Activated CD4-positive, alpha-beta memory T cell treated with anti-CD3 and anti-CD28 coated beads, Interleukin-2, amount 10 ng/mL, durations not matched to agents 7 days and 5 days (primary cell): ENCODE data around the gene CAPN2. TPM values are rescaled to one million over a fixed set of nuclear protein-coding genes. Genes with fewer than 3 reads are reported as not detected.

Experiments
- CTCF ChIA-PET: fragments of 350-600 bp; sonication (Branson Sonifier 250); formaldehyde crosslinking; loops from one replicate; lab custom pipeline; 2021; ENCODE audit warnings: antibody characterized with exemption, inconsistent platforms; lab: Charles Lee
- POLR2A ChIA-PET: fragments of 350-600 bp; sonication (Branson Sonifier 250); formaldehyde crosslinking; loops from one replicate; lab custom pipeline; 2021; ENCODE audit warnings: antibody characterized with exemption; lab: Charles Lee
- DNase-seq: peaks from one replicate; pipeline ENCODE4 v3.0.0-alpha.2; 2020
- H3K27ac Mint-ChIP-seq: one replicate; pipeline ENCODE4 v1.8.0; 2021; ENCODE audit warnings: mild to moderate bottlenecking, mixed read lengths
- H3K27me3 Mint-ChIP-seq: one replicate; pipeline ENCODE4 v1.8.0; 2021; ENCODE audit warnings: mixed read lengths
- H3K36me3 Mint-ChIP-seq: one replicate; pipeline ENCODE4 v1.8.0; 2021; ENCODE audit warnings: low read depth, mixed read lengths
- H3K4me1 Mint-ChIP-seq: one replicate; pipeline ENCODE4 v1.8.0; 2021; ENCODE audit warnings: mixed read lengths
- H3K4me3 Mint-ChIP-seq: one replicate; pipeline ENCODE4 v1.8.0; 2021; ENCODE audit warnings: mild to moderate bottlenecking, mixed read lengths
- H3K9me3 Mint-ChIP-seq: one replicate; pipeline ENCODE4 v1.8.0; 2021; ENCODE audit warnings: mixed read lengths
- total RNA-seq, 2 experiments: library from RNA; stranded (reverse); gene quantifications; one replicate each; pipeline ENCODE4 v1.2.3, GENCODE V29; 2021

The CAPN2 gene
- total RNA-seq, 2 experiments from 2014 or later = 263 TPM

DNA sequence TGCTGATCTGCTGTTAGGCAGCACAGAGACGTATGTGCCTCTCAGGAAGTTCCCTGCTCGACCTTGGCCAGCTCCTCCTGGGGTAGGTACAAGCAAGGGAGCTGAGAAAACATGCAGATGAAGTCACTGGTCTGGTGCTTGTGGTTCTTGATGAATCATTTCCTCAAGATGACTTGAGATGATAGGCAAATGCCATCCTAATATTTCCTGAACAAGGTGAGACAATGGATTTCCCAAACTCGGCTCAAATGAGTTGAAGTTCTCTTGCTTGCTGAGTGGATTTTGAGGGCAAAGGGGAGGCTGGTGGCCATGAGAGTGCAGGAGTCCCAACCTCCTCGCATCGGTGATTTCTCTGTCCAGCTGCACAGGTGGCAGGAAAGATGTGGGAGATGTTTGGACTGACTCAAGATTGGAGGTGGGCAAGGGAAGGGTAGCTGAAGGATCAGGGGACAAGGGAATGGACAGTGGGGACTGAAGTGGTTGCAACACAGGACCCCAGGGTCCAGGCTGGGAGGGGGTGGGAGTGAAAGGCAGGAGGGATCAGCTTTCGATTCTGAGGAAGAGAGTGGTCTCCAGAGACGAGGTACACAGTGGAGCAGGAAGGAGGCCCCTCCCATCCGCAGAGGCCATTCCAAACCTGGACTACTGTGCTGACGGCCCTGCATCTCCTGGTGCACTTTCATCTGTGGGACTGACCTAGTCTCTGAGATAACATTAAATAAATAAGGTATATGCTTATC lies 63.9 kb downstream of the CAPN2 start:
- DNase-seq = peak; percentile 60

DNA sequence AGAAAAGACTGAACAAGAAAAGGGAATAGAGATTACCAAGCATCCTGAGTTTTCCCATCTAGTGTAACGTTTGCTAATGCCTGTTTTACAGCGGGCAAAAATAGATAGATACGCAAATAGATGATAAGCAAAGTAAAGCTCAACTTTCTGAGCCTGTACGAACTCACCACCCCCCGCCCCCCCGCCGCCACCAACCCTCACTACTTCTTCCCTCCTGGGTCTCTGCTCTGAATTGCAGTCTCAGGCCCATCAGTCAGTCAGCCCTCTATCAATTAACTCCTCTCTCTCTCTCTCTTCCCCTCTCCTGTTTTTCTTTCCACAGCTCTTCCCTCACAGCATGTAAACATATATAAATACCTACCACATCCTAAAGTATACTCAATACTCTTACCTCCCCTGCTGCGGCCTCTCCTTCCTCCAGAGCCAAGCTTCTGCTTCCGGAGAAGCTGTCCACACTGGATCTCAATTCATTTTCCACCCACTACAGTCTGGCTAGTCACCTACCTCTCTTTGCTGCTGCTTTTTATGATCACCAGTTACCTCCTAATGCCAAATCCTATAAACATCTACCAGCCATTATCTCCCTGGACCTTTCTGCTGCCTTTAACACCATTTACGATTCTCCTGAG lies 64.6 kb downstream of the CAPN2 start:
- DNase-seq = no peak
- H3K4me1 Mint-ChIP-seq = peaks cover 35% of the 10 kb centered on the region
- peak overlapping the region; percentile 9 for H3K27ac Mint-ChIP-seq
- no peaks in the 10 kb centered on the region for H3K9me3 Mint-ChIP-seq
- no peaks in the 10 kb centered on the region for H3K27me3 Mint-ChIP-seq
- no peak overlapping the region for H3K4me3 Mint-ChIP-seq
- POLR2A ChIA-PET = interaction anchor here (1.1 to 1.5 kb wide), 4 partner anchors 13 to 48 kb away, joined by 3 to 4 read pairs (median 3); no protein-coding TSS in a partner anchor
- CTCF ChIA-PET = interaction anchor here (0.7 kb wide), 1 partner anchor 80 kb away, joined by 3 read pairs; no protein-coding TSS in a partner anchor
- peaks cover 63% of the 10 kb centered on the region for H3K36me3 Mint-ChIP-seq

More for the DNA sequence above, 63.9 kb downstream of the CAPN2 start:
- H3K4me1 Mint-ChIP-seq = peaks cover 41% of the 10 kb centered on the region
- no peaks in the 10 kb centered on the region for H3K9me3 Mint-ChIP-seq
- H3K36me3 Mint-ChIP-seq = peaks cover 70% of the 10 kb centered on the region
- H3K4me3 Mint-ChIP-seq = no peak overlapping the region
- CTCF ChIA-PET = interaction anchor here (0.7 to 2.1 kb wide), 8 partner anchors 27 to 131 kb away, joined by 3 to 9 read pairs (median 5); no protein-coding TSS in a partner anchor
- H3K27me3 Mint-ChIP-seq = no peaks in the 10 kb centered on the region
- POLR2A ChIA-PET = interaction anchor here (0.8 to 2.3 kb wide), 11 partner anchors 9 to 69 kb away, joined by 3 to 17 read pairs (median 3); partner anchors contain the start of gene TP53BP2
- peak overlapping the region; percentile 63 for H3K27ac Mint-ChIP-seq

DNA sequence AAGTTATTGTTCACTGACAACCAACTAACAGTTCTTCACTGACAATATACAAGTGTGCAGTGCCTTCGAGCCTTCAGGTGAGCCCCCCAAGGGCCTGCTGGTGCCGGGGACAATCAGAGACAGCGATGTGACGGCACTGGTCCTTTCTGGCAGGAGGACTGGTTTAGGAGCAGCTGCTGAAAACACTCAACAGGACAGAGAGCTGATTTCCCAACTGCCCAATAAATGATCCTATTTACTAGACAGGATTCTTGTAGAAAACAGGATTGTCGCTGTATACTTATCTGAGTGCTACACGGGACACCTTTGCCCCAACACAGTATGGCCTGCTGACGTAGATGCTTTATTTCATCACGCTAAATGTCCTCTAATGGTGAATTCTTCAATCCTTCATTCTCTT lies 68.0 kb downstream of the CAPN2 start:
- CTCF ChIA-PET = interaction anchor here (1.5 kb wide), 1 partner anchor 31 kb away, joined by 7 read pairs; no protein-coding TSS in a partner anchor
- Mint-ChIP-seq H3K9me3 (no peaks in the 10 kb centered on the region), H3K4me3 (no peak overlapping the region), H3K4me1 (peaks cover 20% of the 10 kb centered on the region), H3K27ac (no peak overlapping the region), H3K27me3 (no peaks in the 10 kb centered on the region), H3K36me3 (peaks cover 44% of the 10 kb centered on the region)
- POLR2A ChIA-PET = interaction anchor here (0.7 to 1.4 kb wide), 3 partner anchors 9 to 29 kb away, joined by 3 to 5 read pairs (median 3); no protein-coding TSS in a partner anchor
- no peak for DNase-seq

DNA sequence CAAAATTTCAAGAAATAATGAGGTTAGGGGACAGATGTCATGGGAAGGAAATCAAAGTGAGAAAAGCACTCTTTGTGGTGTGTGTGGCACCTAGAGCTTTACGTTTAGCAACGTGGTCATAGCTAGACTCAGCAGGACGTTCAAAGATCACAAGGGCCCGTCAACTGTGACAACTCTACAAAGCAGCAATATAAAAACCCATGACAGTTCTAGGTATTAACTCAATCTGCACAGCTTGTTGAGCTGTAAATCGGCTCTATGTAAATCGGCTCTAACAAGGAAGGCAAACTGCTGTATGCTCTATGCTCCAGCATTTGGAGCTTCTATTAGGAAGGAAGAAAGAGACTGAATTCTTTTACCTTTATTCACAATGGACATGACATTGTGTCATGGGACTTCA lies 68.6 kb downstream of the CAPN2 start:
- Mint-ChIP-seq H3K36me3 (peaks cover 42% of the 10 kb centered on the region), H3K4me3 (no peak overlapping the region), H3K9me3 (no peaks in the 10 kb centered on the region), H3K27me3 (no peaks in the 10 kb centered on the region), H3K27ac (no peak overlapping the region), H3K4me1 (peaks cover 14% of the 10 kb centered on the region)
- DNase-seq = no peak
- CTCF ChIA-PET = interaction anchor here (1.5 kb wide), 1 partner anchor 31 kb away, joined by 7 read pairs; no protein-coding TSS in a partner anchor
- POLR2A ChIA-PET = interaction anchor here (0.7 to 1.4 kb wide), 2 partner anchors 12 to 28 kb away, joined by 3 read pairs; no protein-coding TSS in a partner anchor

GRCh38 chr1:223783676-223784075 lies 71.3 kb downstream of the CAPN2 start:
- Mint-ChIP-seq H3K27ac (no peak overlapping the region), H3K4me1 (no peaks in the 10 kb centered on the region), H3K36me3 (peaks cover 29% of the 10 kb centered on the region), H3K27me3 (no peaks in the 10 kb centered on the region), H3K9me3 (no peaks in the 10 kb centered on the region), H3K4me3 (no peak overlapping the region)
- DNase-seq = no peak
- CTCF ChIA-PET = no interaction called here
- POLR2A ChIA-PET = no interaction called here

GRCh38 chr1:223784541-223784940 lies 72.2 kb downstream of the CAPN2 start:
- CTCF ChIA-PET = no interaction called here
- H3K9me3 Mint-ChIP-seq = no peaks in the 10 kb centered on the region
- no peak overlapping the region for H3K4me3 Mint-ChIP-seq
- H3K27me3 Mint-ChIP-seq = no peaks in the 10 kb centered on the region
- H3K36me3 Mint-ChIP-seq = peaks cover 28% of the 10 kb centered on the region
- POLR2A ChIA-PET = interaction anchor here (1.0 to 1.3 kb wide), 2 partner anchors 9 to 15 kb away, joined by 3 to 4 read pairs; no protein-coding TSS in a partner anchor
- no peaks in the 10 kb centered on the region for H3K4me1 Mint-ChIP-seq
- DNase-seq = no peak
- no peak overlapping the region for H3K27ac Mint-ChIP-seq

GRCh38 chr1:223785808-223786207 lies 73.5 kb downstream of the CAPN2 start:
- H3K27ac Mint-ChIP-seq = no peak overlapping the region
- no peak for DNase-seq
- H3K4me1 Mint-ChIP-seq = no peaks in the 10 kb centered on the region
- H3K4me3 Mint-ChIP-seq = no peak overlapping the region
- no peaks in the 10 kb centered on the region for H3K27me3 Mint-ChIP-seq
- no peaks in the 10 kb centered on the region for H3K9me3 Mint-ChIP-seq
- H3K36me3 Mint-ChIP-seq = peaks cover 30% of the 10 kb centered on the region
- CTCF ChIA-PET = no interaction called here
- POLR2A ChIA-PET = interaction anchor here (1.0 kb wide), 1 partner anchor 10 kb away, joined by 3 read pairs; no protein-coding TSS in a partner anchor

DNA sequence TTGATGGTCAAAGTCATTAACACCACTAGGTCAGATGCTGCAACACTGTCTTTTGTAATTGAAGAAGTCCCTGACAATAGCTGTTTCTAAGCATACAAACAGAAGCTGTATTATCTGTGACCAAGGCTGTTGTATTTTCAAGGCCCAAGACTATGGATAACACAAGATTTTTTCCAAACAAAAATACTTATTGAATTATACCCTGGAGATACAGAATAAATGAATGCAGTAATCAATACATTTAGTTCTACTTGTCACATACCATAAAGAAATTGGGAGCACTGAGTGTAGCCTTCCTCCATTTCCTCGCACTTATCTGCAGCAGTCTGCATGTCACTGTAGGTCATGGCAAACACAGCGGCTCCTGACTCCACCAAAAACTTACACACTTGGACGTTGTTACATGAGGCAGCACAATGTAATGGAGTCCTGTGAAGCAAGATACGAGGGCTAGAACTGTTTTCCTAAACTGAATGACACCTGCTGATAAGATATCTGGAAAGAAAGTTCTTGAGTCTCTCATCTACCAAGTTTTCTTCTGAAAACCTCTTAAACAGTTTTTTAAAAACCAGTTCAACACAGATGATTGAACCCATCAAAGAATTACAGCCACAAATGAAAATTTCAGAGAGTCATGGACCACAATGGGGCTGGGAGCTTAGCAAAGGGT lies 76.5 kb downstream of the CAPN2 start:
- POLR2A ChIA-PET = interaction anchor here (0.5 kb wide), 1 partner anchor 48 kb away, joined by 3 read pairs; no protein-coding TSS in a partner anchor
- Mint-ChIP-seq H3K9me3 (no peaks in the 10 kb centered on the region), H3K4me1 (peaks cover 5% of the 10 kb centered on the region), H3K4me3 (no peak overlapping the region), H3K27me3 (no peaks in the 10 kb centered on the region), H3K36me3 (peaks cover 34% of the 10 kb centered on the region), H3K27ac (no peak overlapping the region)
- CTCF ChIA-PET = no interaction called here
- no peak for DNase-seq

DNA sequence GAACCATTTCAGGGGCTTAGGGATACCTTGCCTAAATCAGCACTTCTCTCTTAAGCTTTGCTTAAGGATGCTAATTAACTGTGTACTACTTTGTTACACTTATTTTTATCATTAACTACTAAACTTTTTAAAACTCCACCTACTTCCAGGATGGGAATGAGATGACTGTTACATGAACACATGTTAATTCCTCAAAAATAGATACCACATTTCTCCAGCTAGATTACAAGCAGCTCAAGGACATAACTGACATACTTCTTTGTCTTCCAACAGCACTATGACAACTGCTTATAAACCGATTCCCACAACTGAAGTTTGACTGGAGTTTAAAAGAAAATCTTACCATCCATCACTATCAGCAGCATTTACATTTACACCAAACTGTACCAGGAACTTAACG lies 79.7 kb downstream of the CAPN2 start:
- Mint-ChIP-seq H3K4me3 (no peak overlapping the region), H3K36me3 (peaks cover 41% of the 10 kb centered on the region), H3K27ac (no peak overlapping the region), H3K4me1 (peaks cover 5% of the 10 kb centered on the region), H3K27me3 (no peaks in the 10 kb centered on the region), H3K9me3 (no peaks in the 10 kb centered on the region)
- DNase-seq = no peak
- CTCF ChIA-PET = no interaction called here
- POLR2A ChIA-PET = no interaction called here

DNA sequence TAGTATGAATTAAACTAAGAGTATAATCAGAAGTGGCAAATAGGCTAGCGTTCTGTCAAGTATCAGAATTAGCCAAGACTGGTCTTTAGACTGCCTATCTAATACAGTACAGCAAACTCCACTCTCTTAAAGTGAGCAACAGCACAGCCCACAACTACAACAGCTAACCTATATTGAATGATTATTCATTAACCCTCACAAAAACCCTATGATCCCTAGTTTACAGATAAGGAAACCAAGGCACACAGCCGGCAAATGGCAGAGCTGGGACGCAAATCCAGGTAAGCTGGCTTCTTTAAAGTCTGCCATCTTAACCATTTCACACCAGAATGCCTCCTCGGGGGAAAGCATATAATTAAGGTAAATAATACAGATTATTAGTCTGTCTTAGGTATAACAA lies 81.4 kb downstream of the CAPN2 start:
- POLR2A ChIA-PET = no interaction called here
- Mint-ChIP-seq H3K9me3 (no peaks in the 10 kb centered on the region), H3K4me1 (peaks cover 5% of the 10 kb centered on the region), H3K4me3 (no peak overlapping the region), H3K27ac (no peak overlapping the region), H3K36me3 (peaks cover 41% of the 10 kb centered on the region), H3K27me3 (no peaks in the 10 kb centered on the region)
- CTCF ChIA-PET = no interaction called here
- no peak for DNase-seq

DNA sequence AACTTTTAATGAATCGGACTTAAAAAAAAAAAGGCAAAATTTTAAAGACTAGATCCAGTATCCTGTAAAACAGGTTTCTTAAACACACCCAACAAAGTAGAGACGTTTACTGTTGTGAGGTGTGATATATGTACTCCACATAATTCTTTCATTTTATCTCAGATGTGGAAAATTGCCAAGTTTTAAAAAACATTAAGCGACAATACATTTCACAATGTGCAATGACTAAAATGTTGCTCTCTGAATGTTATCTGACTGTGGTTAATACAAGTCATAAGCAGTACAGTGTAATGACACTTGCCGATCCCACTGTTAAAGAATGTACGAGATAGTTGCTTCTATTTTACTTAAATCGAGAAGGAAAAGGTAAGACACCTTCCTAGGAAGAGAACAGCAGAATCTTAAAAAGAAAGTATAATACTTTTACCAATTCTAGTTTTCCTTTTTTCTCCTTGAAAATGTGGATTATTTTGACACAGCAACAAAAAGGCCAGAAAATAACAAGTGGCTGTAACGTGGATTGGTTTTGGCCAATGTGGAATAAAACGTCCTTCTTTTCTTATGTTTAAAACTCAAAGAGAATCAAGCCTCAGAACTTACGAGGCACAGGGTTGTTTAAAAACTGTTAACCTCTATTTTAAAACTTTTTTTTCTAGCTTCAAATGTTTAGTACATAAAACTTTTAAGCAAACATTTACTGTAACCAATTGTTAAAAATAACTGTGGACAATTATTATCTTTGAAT lies 82.0 kb downstream of the CAPN2 start:
- no peak overlapping the region for H3K27ac Mint-ChIP-seq
- H3K36me3 Mint-ChIP-seq = peaks cover 37% of the 10 kb centered on the region
- CTCF ChIA-PET = no interaction called here
- H3K27me3 Mint-ChIP-seq = no peaks in the 10 kb centered on the region
- H3K4me1 Mint-ChIP-seq = peaks cover 5% of the 10 kb centered on the region
- H3K9me3 Mint-ChIP-seq = no peaks in the 10 kb centered on the region
- no peak overlapping the region for H3K4me3 Mint-ChIP-seq
- no peak for DNase-seq
- POLR2A ChIA-PET = no interaction called here

GRCh38 chr1:223796210-223796609 lies 83.9 kb downstream of the CAPN2 start:
- no peak overlapping the region for H3K4me3 Mint-ChIP-seq
- POLR2A ChIA-PET = no interaction called here
- peaks cover 5% of the 10 kb centered on the region for H3K4me1 Mint-ChIP-seq
- H3K36me3 Mint-ChIP-seq = peaks cover 46% of the 10 kb centered on the region
- no peak overlapping the region for H3K27ac Mint-ChIP-seq
- no peak for DNase-seq
- H3K27me3 Mint-ChIP-seq = no peaks in the 10 kb centered on the region
- CTCF ChIA-PET = no interaction called here
- H3K9me3 Mint-ChIP-seq = no peaks in the 10 kb centered on the region
